SK-N-SH treated with all-trans-retinoic acid at 6 μM for 48 hours (cell line): Measurements from ENCODE around the gene DAB1.

Experiments used
- ATAC-seq: fragments of 200-7000 bp; cut with Tn5 transposase; 3 replicates; pipeline ENCODE4 v1.9.1; 2020; ENCODE audit warnings: mild to moderate bottlenecking, moderate library complexity
- ARNTL ChIP-seq: fragments of 450-650 bp; formaldehyde crosslinking; IDR thresholded peaks from 2 replicates; pipeline ENCODE4 v1.5.0; 2020; ENCODE audit warnings: low read depth, mild to moderate bottlenecking, moderate library complexity, borderline replicate concordance
- BACH2 ChIP-seq: fragments of 250-450 bp; sonication (Bioruptor Pico); IDR thresholded peaks from 2 replicates; pipeline ENCODE4 v1.9.0; 2021; ENCODE audit warnings: mild to moderate bottlenecking, borderline replicate concordance
- CREB5 ChIP-seq: fragments of 250-450 bp; sonication (Bioruptor Pico); IDR thresholded peaks from 2 replicates; pipeline ENCODE4 v1.5.1; 2020; ENCODE audit warnings: low read depth, mild to moderate bottlenecking, moderate library complexity
- CSDC2 ChIP-seq: fragments of 250-450 bp; sonication (Bioruptor Pico); IDR thresholded peaks from 2 replicates; pipeline ENCODE4 v1.5.0; 2020; ENCODE audit warnings: mild to moderate bottlenecking, moderate library complexity
- ESRRG ChIP-seq: fragments of 250-450 bp; sonication (Bioruptor Pico); IDR thresholded peaks from 2 replicates; pipeline ENCODE4 v1.6.1; 2021; ENCODE audit warnings: mild to moderate bottlenecking
- ISL1 ChIP-seq: fragments of 250-450 bp; sonication (Bioruptor Pico); IDR thresholded peaks from 2 replicates; pipeline ENCODE4 v2.1.2; 2022; ENCODE audit warnings: mild to moderate bottlenecking, moderate library complexity
- OSR1 ChIP-seq: fragments of 250-450 bp; sonication (Bioruptor Pico); IDR thresholded peaks from 2 replicates; pipeline ENCODE4 v1.8.0; 2022; ENCODE audit warnings: moderate library complexity, mild to moderate bottlenecking, inconsistent platforms
- PATZ1 ChIP-seq: fragments of 250-450 bp; sonication (Bioruptor Pico); IDR thresholded peaks from 2 replicates; pipeline ENCODE4 v1.8.0; 2020; ENCODE audit warnings: mild to moderate bottlenecking, moderate library complexity, borderline replicate concordance
- PPARA ChIP-seq: fragments of 250-450 bp; sonication (Bioruptor Pico); IDR thresholded peaks from 2 replicates; pipeline ENCODE4 v1.5.0; 2020; ENCODE audit warnings: mild to moderate bottlenecking, borderline replicate concordance
- RARB ChIP-seq: fragments of 250-450 bp; sonication (Bioruptor Pico); IDR thresholded peaks from 2 replicates; pipeline ENCODE4 v1.8.0; 2021; ENCODE audit warnings: mild to moderate bottlenecking, moderate library complexity
- SNAI2 ChIP-seq: fragments of 250-450 bp; sonication (Bioruptor Pico); IDR thresholded peaks from 2 replicates; pipeline ENCODE4 v1.5.0; 2020; ENCODE audit warnings: mild to moderate bottlenecking, moderate library complexity
- TCF4 ChIP-seq: fragments of 250-450 bp; sonication (Bioruptor Pico); IDR thresholded peaks from 2 replicates; pipeline ENCODE4 v1.8.0; 2021; ENCODE audit warnings: mild to moderate bottlenecking, moderate library complexity, borderline replicate concordance
- TOX ChIP-seq: fragments of 250-450 bp; sonication (Bioruptor Pico); IDR thresholded peaks from 2 replicates; pipeline ENCODE4 v1.8.0; 2021; ENCODE audit warnings: mild to moderate bottlenecking, moderate library complexity, borderline replicate concordance
- ZC3H10 ChIP-seq: fragments of 250-450 bp; sonication (Bioruptor Pico); IDR thresholded peaks from 2 replicates; pipeline ENCODE4 v1.5.1; 2021; ENCODE audit warnings: mild to moderate bottlenecking, moderate library complexity
- ZFP3 ChIP-seq: fragments of 250-450 bp; sonication (Bioruptor Pico); IDR thresholded peaks from 2 replicates; pipeline ENCODE4 v1.5.0; 2020; ENCODE audit warnings: mild to moderate bottlenecking, moderate library complexity
- ZFP30 ChIP-seq: fragments of 450-650 bp; formaldehyde crosslinking; IDR thresholded peaks from 2 replicates; pipeline ENCODE4 v1.5.0; 2022; ENCODE audit warnings: mild to moderate bottlenecking, moderate library complexity
- ZNF565 ChIP-seq: fragments of 450-650 bp; formaldehyde crosslinking; conservative IDR thresholded peaks from 2 replicates; pipeline ENCODE4 v1.5.0; 2020; ENCODE audit warnings: low read depth, mild to moderate bottlenecking, moderate library complexity
- ZNF70 ChIP-seq: fragments of 450-650 bp; formaldehyde crosslinking; IDR thresholded peaks from 2 replicates; pipeline ENCODE4 v1.5.0; 2020; ENCODE audit warnings: mild to moderate bottlenecking, moderate library complexity
- TF ChIP-seq, protein P1 (sequence below): fragments of 250-450 bp; sonication (Bioruptor Pico); IDR thresholded peaks from 2 replicates; pipeline ENCODE4 v1.8.0; 2021; ENCODE audit warnings: low read depth, mild to moderate bottlenecking, moderate library complexity, borderline replicate concordance

Gene DAB1

GRCh38 chr1:57210881-57211280, 213.0 kb downstream of the DAB1 start:
- TF ChIP-seq ESRRG (CRISPR knock-in tag) (no peak), SNAI2 (CRISPR knock-in tag) (no peak), PATZ1 (CRISPR knock-in tag) (no peak), CSDC2 (CRISPR knock-in tag) (no peak), ZNF565 (CRISPR knock-in tag) (no peak), ZFP3 (CRISPR knock-in tag) (no peak), TCF4 (no peak), CREB5 (CRISPR knock-in tag) (no peak), ZNF70 (no peak), PPARA (no peak), ZC3H10 (no peak), RARB (no peak), BACH2 (no peak), ARNTL (CRISPR knock-in tag) (no peak), ZFP30 (CRISPR knock-in tag) (no peak), ISL1 (CRISPR knock-in tag) (no peak)
- TF ChIP-seq, protein P1, sequence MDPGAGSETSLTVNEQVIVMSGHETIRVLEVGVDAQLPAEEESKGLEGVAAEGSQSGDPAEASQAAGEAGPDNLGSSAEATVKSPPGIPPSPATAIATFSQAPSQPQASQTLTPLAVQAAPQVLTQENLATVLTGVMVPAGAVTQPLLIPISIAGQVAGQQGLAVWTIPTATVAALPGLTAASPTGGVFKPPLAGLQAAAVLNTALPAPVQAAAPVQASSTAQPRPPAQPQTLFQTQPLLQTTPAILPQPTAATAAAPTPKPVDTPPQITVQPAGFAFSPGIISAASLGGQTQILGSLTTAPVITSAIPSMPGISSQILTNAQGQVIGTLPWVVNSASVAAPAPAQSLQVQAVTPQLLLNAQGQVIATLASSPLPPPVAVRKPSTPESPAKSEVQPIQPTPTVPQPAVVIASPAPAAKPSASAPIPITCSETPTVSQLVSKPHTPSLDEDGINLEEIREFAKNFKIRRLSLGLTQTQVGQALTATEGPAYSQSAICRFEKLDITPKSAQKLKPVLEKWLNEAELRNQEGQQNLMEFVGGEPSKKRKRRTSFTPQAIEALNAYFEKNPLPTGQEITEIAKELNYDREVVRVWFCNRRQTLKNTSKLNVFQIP (CRISPR knock-in tag), result no peak
- ATAC-seq, result no peak

- ATAC-seq, result no peak
Observed at GRCh38 chr1:57209495-57209894, 214.4 kb downstream of the DAB1 start.

More at GRCh38 chr1:57209495-57209894, 214.4 kb downstream of the DAB1 start:
- TF ChIP-seq ISL1 (CRISPR knock-in tag), result no peak
- TF ChIP-seq PATZ1 (CRISPR knock-in tag), result no peak
- TF ChIP-seq CREB5 (CRISPR knock-in tag), result no peak
- no peak for TF ChIP-seq ESRRG (CRISPR knock-in tag)
- no peak for TF ChIP-seq TCF4
- TF ChIP-seq, protein P1 (CRISPR knock-in tag), result no peak
- no peak for TF ChIP-seq SNAI2 (CRISPR knock-in tag)
- TF ChIP-seq TOX (CRISPR knock-in tag), result no peak
- TF ChIP-seq OSR1 (CRISPR knock-in tag), result no peak
- no peak for TF ChIP-seq ZFP3 (CRISPR knock-in tag)
- no peak for TF ChIP-seq ZNF565 (CRISPR knock-in tag)
- TF ChIP-seq ZFP30 (CRISPR knock-in tag), result no peak
